Activated CD4-positive, alpha-beta T cell treated with anti-CD3 and anti-CD28 coated beads, Interleukin-2, amount 50 U/mL, for 1 hour (primary cell): ENCODE measurements around the gene CPXM1.

ENCODE experiments used
- DNase-seq: peaks from one replicate; pipeline ENCODE4 v3.0.0-alpha.2; 2020

CPXM1 gene

GRCh38 chr20:2762578-2763131 is 37.8 kb downstream of the CPXM1 start:
- DNase-seq: no peak

GRCh38 chr20:2761885-2762284 is 38.5 kb downstream of the CPXM1 start:
- no peak for DNase-seq

GRCh38 chr20:2760952-2761305 is 39.5 kb downstream of the CPXM1 start:
- DNase-seq: no peak

GRCh38 chr20:2760297-2760951 is 40.0 kb downstream of the CPXM1 start:
- no peak for DNase-seq

- no peak for DNase-seq
Observed at GRCh38 chr20:2759603-2760296, 40.7 kb downstream of the CPXM1 start.

GRCh38 chr20:2759143-2759542 is 41.3 kb downstream of the CPXM1 start:
- DNase-seq: no peak

- no peak for DNase-seq
Observed at GRCh38 chr20:2757969-2758368, 42.5 kb downstream of the CPXM1 start.

GRCh38 chr20:2757001-2757400 is 43.4 kb downstream of the CPXM1 start:
- DNase-seq: no peak

- no peak for DNase-seq
Observed at GRCh38 chr20:2756056-2756611, 44.3 kb downstream of the CPXM1 start.

GRCh38 chr20:2755451-2756055 is 44.9 kb downstream of the CPXM1 start:
- no peak for DNase-seq

- no peak for DNase-seq
Observed at GRCh38 chr20:2754424-2754823, 46.0 kb downstream of the CPXM1 start.

- DNase-seq: no peak
Observed at GRCh38 chr20:2753461-2754040, 46.9 kb downstream of the CPXM1 start.

- DNase-seq: peak; percentile 44
Observed at GRCh38 chr20:2752567-2753460, 47.6 kb downstream of the CPXM1 start.

GRCh38 chr20:2751878-2752566 is 48.4 kb downstream of the CPXM1 start:
- peak; percentile 61 for DNase-seq

GRCh38 chr20:2751347-2751877 is 49.0 kb downstream of the CPXM1 start:
- DNase-seq: no peak

- no peak for DNase-seq
Observed at GRCh38 chr20:2750491-2751251, 49.8 kb downstream of the CPXM1 start.

GRCh38 chr20:2749951-2750490 is 50.4 kb downstream of the CPXM1 start:
- no peak for DNase-seq

- no peak for DNase-seq
Observed at GRCh38 chr20:2749343-2749950, 51.0 kb downstream of the CPXM1 start.

- DNase-seq: no peak
Observed at GRCh38 chr20:2748551-2749342, 51.7 kb downstream of the CPXM1 start.
